AG10803 (cell line): ENCODE measurements around the gene SDHB.

Experiments
- DNase-seq: peaks from one replicate; pipeline ENCODE4 v3.0.0; 2010; ENCODE audit warnings: low read depth
- H3K4me3 ChIP-seq: 2 replicates; pipeline ENCODE4 v1.5.1; 2011; ENCODE audit warnings: mild to moderate bottlenecking, low read length, control low read depth
- TF ChIP-seq, protein P1 (sequence below): conservative IDR thresholded peaks from 2 replicates; pipeline ENCODE4 v1.5.1; 2011; ENCODE audit warnings: mild to moderate bottlenecking, low read length, control low read depth, inconsistent platforms

The SDHB gene

DNA sequence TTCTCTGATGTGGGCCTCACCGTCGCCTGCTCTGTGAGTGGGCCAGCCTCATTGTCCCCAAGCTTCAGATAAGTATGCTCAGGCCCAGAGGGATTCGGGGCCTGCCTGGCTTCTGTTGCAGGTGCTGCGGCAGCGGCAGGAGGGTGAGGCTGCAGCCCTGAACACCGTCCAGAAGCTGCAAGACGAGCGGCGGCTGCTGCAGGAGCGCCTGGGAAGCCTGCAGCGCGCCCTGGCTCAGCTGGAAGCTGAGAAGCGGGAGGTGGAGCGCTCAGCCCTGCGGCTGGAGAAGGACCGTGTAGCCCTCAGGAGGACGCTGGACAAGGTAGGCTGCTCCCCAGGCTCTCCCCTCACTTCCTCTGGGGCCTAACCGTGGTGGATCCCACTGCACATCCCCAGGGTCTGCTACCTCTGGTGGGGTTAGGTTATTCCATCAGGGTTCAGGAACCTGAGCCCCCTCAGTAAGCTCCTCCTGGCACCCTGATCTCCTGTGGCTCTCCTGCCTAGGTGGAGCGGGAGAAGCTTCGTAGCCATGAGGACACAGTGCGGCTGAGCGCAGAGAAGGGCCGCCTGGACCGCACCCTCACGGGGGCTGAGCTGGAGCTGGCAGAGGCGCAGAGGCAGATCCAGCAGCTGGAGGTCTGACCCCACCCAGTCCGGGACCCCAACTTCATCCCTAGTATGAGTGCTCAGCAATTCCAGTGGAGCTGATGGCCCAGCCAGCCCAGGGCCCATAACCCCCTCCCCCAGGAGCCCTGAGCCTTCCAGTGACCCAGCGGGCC, 83.5 kb downstream of the SDHB start:
- H3K4me3 ChIP-seq = no peak overlapping the region
- no peak for DNase-seq
- TF ChIP-seq, protein P1, sequence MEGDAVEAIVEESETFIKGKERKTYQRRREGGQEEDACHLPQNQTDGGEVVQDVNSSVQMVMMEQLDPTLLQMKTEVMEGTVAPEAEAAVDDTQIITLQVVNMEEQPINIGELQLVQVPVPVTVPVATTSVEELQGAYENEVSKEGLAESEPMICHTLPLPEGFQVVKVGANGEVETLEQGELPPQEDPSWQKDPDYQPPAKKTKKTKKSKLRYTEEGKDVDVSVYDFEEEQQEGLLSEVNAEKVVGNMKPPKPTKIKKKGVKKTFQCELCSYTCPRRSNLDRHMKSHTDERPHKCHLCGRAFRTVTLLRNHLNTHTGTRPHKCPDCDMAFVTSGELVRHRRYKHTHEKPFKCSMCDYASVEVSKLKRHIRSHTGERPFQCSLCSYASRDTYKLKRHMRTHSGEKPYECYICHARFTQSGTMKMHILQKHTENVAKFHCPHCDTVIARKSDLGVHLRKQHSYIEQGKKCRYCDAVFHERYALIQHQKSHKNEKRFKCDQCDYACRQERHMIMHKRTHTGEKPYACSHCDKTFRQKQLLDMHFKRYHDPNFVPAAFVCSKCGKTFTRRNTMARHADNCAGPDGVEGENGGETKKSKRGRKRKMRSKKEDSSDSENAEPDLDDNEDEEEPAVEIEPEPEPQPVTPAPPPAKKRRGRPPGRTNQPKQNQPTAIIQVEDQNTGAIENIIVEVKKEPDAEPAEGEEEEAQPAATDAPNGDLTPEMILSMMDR = no peak

- no peak overlapping the region for H3K4me3 ChIP-seq
- DNase-seq = no peak
- TF ChIP-seq, protein P1 = no peak
Measured at GRCh38 chr1:16969651-16970050, 84.2 kb downstream of the SDHB start.

DNA sequence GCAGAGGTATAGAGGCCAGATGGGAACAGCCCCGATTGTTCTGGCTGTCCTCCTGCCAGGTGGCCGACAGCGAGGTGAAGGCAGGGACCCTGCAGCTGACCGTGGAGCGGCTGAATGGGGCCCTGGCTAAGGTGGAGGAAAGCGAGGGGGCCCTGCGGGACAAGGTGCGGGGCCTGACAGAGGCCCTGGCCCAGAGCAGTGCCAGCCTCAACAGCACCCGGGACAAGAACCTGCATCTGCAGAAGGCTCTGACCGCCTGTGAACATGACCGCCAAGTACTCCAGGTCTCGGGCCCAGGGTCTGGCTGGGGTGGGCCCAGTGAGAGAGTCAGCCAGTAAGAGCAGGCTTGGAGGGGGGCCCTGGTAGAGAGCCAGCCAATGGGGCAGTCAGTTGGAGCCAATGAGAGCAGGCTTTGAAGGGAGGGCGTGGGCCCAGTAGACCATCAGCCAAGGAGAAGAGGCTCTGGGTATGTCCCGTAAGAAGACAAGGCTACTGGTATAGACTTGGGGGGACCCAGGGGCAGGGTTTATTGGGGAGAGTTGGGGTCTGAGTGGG, 84.7 kb downstream of the SDHB start:
- TF ChIP-seq, protein P1 = no peak

More for the DNA sequence above, 84.7 kb downstream of the SDHB start:
- no peak overlapping the region for H3K4me3 ChIP-seq
- no peak for DNase-seq
